C4-2B (cell line): ENCODE measurements around the gene RHOD.

Experiments used
- CTCF ChIP-seq: fragments of 450-650 bp; conservative IDR thresholded peaks from 2 replicates; pipeline ENCODE4 v1.5.1; 2017; ENCODE audit warnings: mild to moderate bottlenecking
- ZFX ChIP-seq: fragments of 450-650 bp; IDR thresholded peaks from 2 replicates; pipeline ENCODE4 v1.6.1; 2017

- no peak for TF ChIP-seq CTCF
- TF ChIP-seq ZFX = no peak
Measured at GRCh38 chr11:67116758-67117105, 60.1 kb downstream of the RHOD start.
